ENCODE measurements around the gene NQO2. TPM values are rescaled to one million over a fixed set of nuclear protein-coding genes. Genes with fewer than 3 reads are reported as not detected.

The NQO2 gene
- total and polyA plus RNA-seq, 2 of the 13 experiments (the other 11 are each of a cell fraction or from before 2014, with no cell fraction given), result 32.2 to 56.5 TPM

- TF ChIP-seq ZBTB49 (CRISPR knock-in tag; IDR thresholded peaks at IDR 0.05; ENCODE audit: borderline replicate concordance), result no peak
- TF ChIP-seq ZNF512B (CRISPR knock-in tag; IDR thresholded peaks at IDR 0.05; ENCODE audit: borderline replicate concordance), result 0 out of 2 replicates have a peak, but pooled peaks have one; percentile 24
- TF ChIP-seq FOXJ3 (CRISPR knock-in tag; IDR thresholded peaks at IDR 0.05; ENCODE audit: borderline replicate concordance), result peak; percentile 65; the same call in 1 of the 2 replicates
- TF ChIP-seq ZBED4 (CRISPR knock-in tag; IDR thresholded peaks at IDR 0.05; ENCODE audit: borderline replicate concordance), result no peak
- no peak for TF ChIP-seq TRIM22 (IDR thresholded peaks at IDR 0.05)
- no peak for TF ChIP-seq TAF15 (IDR thresholded peaks at IDR 0.05; ENCODE audit: low read depth, low read length, poor library complexity, severe bottlenecking)
- TF ChIP-seq ZNF20 (CRISPR knock-in tag; IDR thresholded peaks at IDR 0.05), result no peak
- TF ChIP-seq IRF2 (CRISPR knock-in tag; IDR thresholded peaks at IDR 0.05), result peak; percentile 67
- no peak for TF ChIP-seq DPF2 (CRISPR knock-in tag; IDR thresholded peaks at IDR 0.05; ENCODE audit: borderline replicate concordance, low read depth)
- TF ChIP-seq NONO (IDR thresholded peaks at IDR 0.05), result peak; percentile 95; the same call in 1 of the 2 replicates
- TF ChIP-seq NONO (CRISPR knock-in tag; conservative IDR thresholded peaks at IDR 0.05), result no peak
- TF ChIP-seq ZNF776 (CRISPR knock-in tag; IDR thresholded peaks at IDR 0.05), result no peak
- no peak for TF ChIP-seq ZBTB1 (CRISPR knock-in tag; IDR thresholded peaks at IDR 0.05; ENCODE audit: borderline replicate concordance)
- TF ChIP-seq NR2C2 (CRISPR knock-in tag; IDR thresholded peaks at IDR 0.05; ENCODE audit: borderline replicate concordance), result peak; percentile 44
- TF ChIP-seq SKI (IDR thresholded peaks at IDR 0.05; ENCODE audit: partially characterized antibody), result no peak
- TF ChIP-seq TCF7 (IDR thresholded peaks at IDR 0.05; ENCODE audit: low read depth), result no peak
- TF ChIP-seq SPEN (CRISPR knock-in tag; IDR thresholded peaks at IDR 0.05; ENCODE audit: low read depth), result no peak
- peak; percentile 65; the same call in 1 of the 2 replicates for TF ChIP-seq KLF6 (CRISPR knock-in tag; IDR thresholded peaks at IDR 0.05)
These were observed 10.1 kb upstream of the NQO2 start (continued) for GRCh38 chr6:2989332-2990247.
